ENCODE data around the gene TRIM44. TPM values are rescaled to one million over a fixed set of nuclear protein-coding genes. Genes with fewer than 3 reads are reported as not detected.

TRIM44 gene
- total RNA-seq, 3 donors from 2014 or later (not counting 1 experiment from before 2014, with no cell fraction given), result 47.0 to 62.6 (median 51.9) TPM

DNA sequence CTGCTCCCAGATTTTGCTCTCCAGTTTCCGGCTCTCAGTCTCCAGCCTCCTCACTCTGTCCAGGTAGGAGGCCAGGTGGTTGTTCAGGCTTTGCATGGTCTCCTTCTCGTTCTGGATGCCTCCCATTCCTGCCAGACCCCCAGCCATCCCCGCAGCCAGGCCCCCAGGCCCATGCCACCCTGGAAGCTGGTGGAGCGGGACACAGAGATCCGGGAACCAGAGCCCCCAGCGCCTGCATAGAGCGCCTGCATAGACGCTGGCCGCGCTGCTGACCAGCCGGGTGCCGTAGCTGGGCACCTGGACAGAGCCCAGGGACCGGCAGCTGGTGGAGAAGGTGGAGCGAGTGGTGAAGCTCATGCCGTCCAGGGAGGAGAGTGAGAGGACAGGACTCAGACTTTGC is 198.6 kb downstream of the TRIM44 start:
- Histone ChIP-seq H3K36me3 (ENCODE audit: control insufficient read depth, insufficient read depth, low read length) (no peaks in the 10 kb centered on the region), H3K9me3 (ENCODE audit: control insufficient read depth, insufficient read depth, low read length) (peaks cover 3% of the 10 kb centered on the region), H3K4me3 (ENCODE audit: low read length) (no peak overlapping the region), H3K27me3 (ENCODE audit: control insufficient read depth, insufficient read depth, low read length) (no peaks in the 10 kb centered on the region), H3K27ac (ENCODE audit: low read length) (no peak overlapping the region), H3K4me1 (ENCODE audit: control insufficient read depth, insufficient read depth, low read length) (no peaks in the 10 kb centered on the region)
- H3K27ac Mint-ChIP-seq, result no peak overlapping the region
- no peaks in the 10 kb centered on the region for H3K4me1 Mint-ChIP-seq
- TF ChIP-seq CTCF (IDR thresholded peaks at IDR 0.05), result no peak
- 93% methylated on average over 15 of the region's 15 CpGs for WGBS (ENCODE audit: insufficient coverage)
- H3K36me3 Mint-ChIP-seq, result no peaks in the 10 kb centered on the region
- ATAC-seq (no peak), DNase-seq (no peak)
- intact Hi-C loops (cut with micrococcal nuclease), result no loop called here
- peaks cover 0 to 9% of the 10 kb centered on the region in 2 donors for H3K27me3 Mint-ChIP-seq (ENCODE audit: low read depth in 2 of 2)
- H3K9me3 Mint-ChIP-seq, result no peaks in the 10 kb centered on the region
- H3K4me3 Mint-ChIP-seq, result no peak overlapping the region

GRCh38 chr11:35862666-35863065 is 200.1 kb downstream of the TRIM44 start:
- no peak overlapping the region for H3K27ac Mint-ChIP-seq
- 57% methylated on average over 1 of the region's 3 CpGs for WGBS (ENCODE audit: insufficient coverage)
- Histone ChIP-seq H3K36me3 (ENCODE audit: control insufficient read depth, insufficient read depth, low read length) (no peaks in the 10 kb centered on the region), H3K27me3 (ENCODE audit: control insufficient read depth, insufficient read depth, low read length) (no peaks in the 10 kb centered on the region), H3K9me3 (ENCODE audit: control insufficient read depth, insufficient read depth, low read length) (peaks cover 3% of the 10 kb centered on the region), H3K4me1 (ENCODE audit: control insufficient read depth, insufficient read depth, low read length) (no peaks in the 10 kb centered on the region), H3K27ac (ENCODE audit: low read length) (no peak overlapping the region), H3K4me3 (ENCODE audit: low read length) (no peak overlapping the region)
- H3K4me3 Mint-ChIP-seq, result no peak overlapping the region
- intact Hi-C loops (cut with micrococcal nuclease), result no loop called here
- peaks cover 0 to 9% of the 10 kb centered on the region in 2 donors for H3K27me3 Mint-ChIP-seq (ENCODE audit: low read depth in 2 of 2)
- H3K36me3 Mint-ChIP-seq, result no peaks in the 10 kb centered on the region
- H3K9me3 Mint-ChIP-seq, result peaks cover 3% of the 10 kb centered on the region in 2 donors
- ATAC-seq, result no peak
- H3K4me1 Mint-ChIP-seq, result no peaks in the 10 kb centered on the region
- DNase-seq, result no peak
- TF ChIP-seq CTCF (IDR thresholded peaks at IDR 0.05), result no peak

DNA sequence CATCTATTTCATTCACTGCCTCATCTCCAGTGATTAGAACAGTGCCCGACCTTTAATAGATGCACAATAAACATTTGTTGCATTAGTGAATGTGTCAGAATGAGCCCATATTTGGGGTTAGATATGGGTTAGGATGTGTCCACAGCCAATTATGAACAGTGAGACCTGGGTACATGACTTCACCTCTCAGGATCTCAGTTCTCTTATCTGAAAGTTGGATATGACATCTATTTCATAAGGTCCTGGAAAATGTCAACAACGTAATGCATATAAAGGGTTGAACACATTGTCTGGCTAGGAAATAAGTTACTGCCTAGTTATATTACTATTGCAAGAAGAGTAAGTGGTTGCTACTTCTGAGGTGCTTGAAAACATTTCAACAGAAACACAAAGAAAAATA is 201.6 kb downstream of the TRIM44 start:
- intact Hi-C loops (cut with micrococcal nuclease), result no loop called here

More for the DNA sequence above, 201.6 kb downstream of the TRIM44 start:
- Histone ChIP-seq H3K27ac (ENCODE audit: low read length) (no peak overlapping the region), H3K9me3 (ENCODE audit: control insufficient read depth, insufficient read depth, low read length) (peaks cover 3% of the 10 kb centered on the region), H3K36me3 (ENCODE audit: control insufficient read depth, insufficient read depth, low read length) (no peaks in the 10 kb centered on the region), H3K4me1 (ENCODE audit: control insufficient read depth, insufficient read depth, low read length) (no peaks in the 10 kb centered on the region), H3K27me3 (ENCODE audit: control insufficient read depth, insufficient read depth, low read length) (no peaks in the 10 kb centered on the region), H3K4me3 (ENCODE audit: low read length) (no peak overlapping the region)
- Mint-ChIP-seq H3K36me3 (peaks cover 12% of the 10 kb centered on the region), H3K27me3 (ENCODE audit: low read depth in 2 of 2) (peaks cover 0 to 9% of the 10 kb centered on the region in 2 donors), H3K27ac (no peak overlapping the region), H3K9me3 (peaks cover 9 to 13% of the 10 kb centered on the region in 2 donors), H3K4me3 (no peak overlapping the region), H3K4me1 (no peaks in the 10 kb centered on the region)
- TF ChIP-seq CTCF (IDR thresholded peaks at IDR 0.05), result no peak
- 94% methylated on average over 2 of the region's 2 CpGs for WGBS (ENCODE audit: insufficient coverage)
- no peak for DNase-seq
- ATAC-seq, result no peak
